Gastrocnemius medialis (tissue), 4 donors: ENCODE data around the gene PKD2L2.

ENCODE experiments used
- CTCF ChIP-seq, 5 experiments: fragments of 450-650 bp in 3 of 5; fragments of 200-600 bp in 2 of 5; sonication (generic) in 2 of 5; IDR thresholded peaks in 4 of 5; conservative IDR thresholded peaks in 1 of 5; 1 replicate in 4 of 5; 2 replicates in 1 of 5; pipeline ENCODE4 v1.5.1; 2016 to 2019; ENCODE audit warnings: antibody characterized with exemption in 5 of 5, mild to moderate bottlenecking in 3 of 5, moderate library complexity in 3 of 5
- POLR2A ChIP-seq, 2 donors: fragments of 450-650 bp; IDR thresholded peaks; one replicate each; pipeline ENCODE4 v1.6.1; 2017; ENCODE audit warnings: antibody characterized with exemption in 2 of 2, mild to moderate bottlenecking in 2 of 2, moderate library complexity in 2 of 2

DNA sequence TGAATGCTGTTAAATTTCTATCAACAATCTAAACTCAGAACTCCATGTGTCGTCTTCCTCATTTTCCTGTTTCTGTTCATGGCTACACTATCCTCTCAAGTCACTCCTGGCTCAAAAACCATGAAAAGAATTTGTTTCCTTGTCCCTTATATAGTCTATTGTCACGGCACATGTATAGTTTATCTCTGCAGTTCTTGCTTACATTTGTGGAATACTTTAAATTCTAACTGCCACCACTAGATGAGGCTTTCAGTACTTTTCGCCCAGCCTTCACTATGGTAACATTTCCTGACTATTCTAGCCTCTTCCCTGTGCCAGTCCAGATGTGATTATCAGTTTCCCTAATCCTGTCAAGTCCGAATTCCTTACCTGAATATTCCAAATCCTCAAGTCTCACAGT, 34.6 kb downstream of the PKD2L2 start:
- no peak for TF ChIP-seq POLR2A (IDR thresholded peaks at IDR 0.05)
- TF ChIP-seq CTCF (IDR thresholded peaks at IDR 0.05 in 4 of 5, conservative IDR thresholded peaks at IDR 0.05 in 1 of 5), result no peak
